M059J (cell line): ENCODE data around the gene TRAPPC2. TPM values are rescaled to one million over a fixed set of nuclear protein-coding genes. Genes with fewer than 3 reads are reported as not detected.

Experiments
- DNase-seq: peaks from one replicate; pipeline ENCODE4 v3.0.0-alpha.2; 2012; ENCODE audit warnings: low read depth
- total RNA-seq: library from RNA; depleted of rRNA; stranded (reverse); fragments of >200 nt; shearing (Covaris generic); gene quantifications from 2 replicates; pipeline ENCODE4 v1.2.3, GENCODE V29; 2014; rRNA removed

Gene TRAPPC2
- total RNA-seq, 1 experiment from 2014 or later: 21.9 TPM

DNA sequence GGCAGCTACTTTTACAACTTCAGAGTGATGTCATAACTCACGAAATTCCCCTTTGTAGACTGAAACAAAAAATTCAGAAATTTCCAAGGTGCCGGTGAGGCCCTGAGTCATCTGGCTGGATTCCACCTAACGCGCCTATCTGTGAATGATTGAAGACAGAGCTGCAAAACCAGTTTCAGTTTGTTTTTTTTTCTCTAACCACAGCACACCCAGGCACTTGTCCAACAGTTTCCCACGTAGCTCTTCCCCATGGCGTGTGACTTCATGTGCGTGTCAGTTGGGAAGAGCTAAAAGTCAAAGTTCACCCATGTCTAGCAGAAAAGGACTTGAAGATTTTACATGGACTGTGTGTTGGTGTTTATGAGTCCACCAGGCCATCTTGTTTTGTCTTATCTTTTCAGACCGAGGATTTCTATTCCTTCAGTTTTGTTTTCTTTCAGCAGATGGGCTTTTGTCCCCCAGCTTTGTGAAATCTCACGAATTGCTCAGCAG lies 65.1 kb downstream of the TRAPPC2 start:
- DNase-seq: peak; percentile 98

DNA sequence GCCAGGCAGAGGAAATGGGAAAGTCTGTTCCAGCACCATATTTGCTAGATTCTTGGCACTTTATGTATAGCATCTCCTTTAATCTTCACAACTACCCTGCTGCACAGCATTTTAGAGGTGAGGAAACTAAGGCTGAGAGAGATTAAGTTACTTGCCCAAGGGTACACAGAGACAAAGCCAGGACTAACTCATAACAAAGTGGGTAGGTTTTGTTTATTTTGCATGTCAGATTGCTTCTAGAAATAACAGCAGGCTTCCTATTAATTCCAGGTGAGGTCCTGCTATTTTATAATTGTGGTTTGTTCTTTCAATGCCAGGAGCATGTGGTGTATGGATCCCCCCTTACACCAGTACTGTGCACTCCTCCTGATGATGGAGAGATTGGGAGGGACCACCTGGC lies 66.5 kb downstream of the TRAPPC2 start:
- peak; percentile 50 for DNase-seq

DNA sequence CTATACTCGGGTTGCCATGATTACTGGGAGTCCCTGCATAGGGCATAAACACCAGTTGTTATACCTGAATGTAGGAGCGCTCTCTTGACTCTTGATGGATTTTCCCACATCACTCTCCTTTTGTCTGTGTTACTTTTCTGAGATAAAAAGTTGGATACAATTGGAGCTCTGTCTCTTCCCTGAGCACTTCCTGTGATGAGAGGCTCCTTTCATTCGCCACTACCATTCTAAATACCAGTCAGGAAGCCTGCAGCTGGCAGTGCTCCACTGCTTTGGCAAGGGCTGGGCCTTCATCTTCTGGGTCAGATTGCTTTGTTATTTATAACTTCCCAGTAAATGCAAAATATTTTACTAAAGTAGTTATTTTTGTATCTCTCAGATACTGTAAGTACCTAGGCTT lies 67.6 kb downstream of the TRAPPC2 start:
- DNase-seq: no peak

DNA sequence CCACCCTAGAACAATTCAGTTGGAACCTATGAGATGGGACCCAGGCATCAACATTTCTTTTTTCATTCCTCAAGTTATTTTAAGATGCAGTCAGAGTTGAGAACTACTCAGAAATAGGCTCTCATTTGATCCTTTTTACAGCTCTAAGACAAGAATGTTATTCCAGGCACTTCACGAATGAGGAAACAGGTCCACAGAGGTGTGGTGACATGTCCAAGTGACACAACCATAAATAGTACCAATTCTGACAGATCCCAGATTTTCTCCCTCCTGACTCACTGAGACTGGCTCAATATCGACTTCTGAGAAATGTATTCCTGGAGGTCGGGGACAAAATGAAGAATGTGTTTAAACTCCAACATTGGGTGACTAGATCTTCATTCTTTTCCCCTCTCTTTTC lies 70.4 kb downstream of the TRAPPC2 start:
- no peak for DNase-seq

DNA sequence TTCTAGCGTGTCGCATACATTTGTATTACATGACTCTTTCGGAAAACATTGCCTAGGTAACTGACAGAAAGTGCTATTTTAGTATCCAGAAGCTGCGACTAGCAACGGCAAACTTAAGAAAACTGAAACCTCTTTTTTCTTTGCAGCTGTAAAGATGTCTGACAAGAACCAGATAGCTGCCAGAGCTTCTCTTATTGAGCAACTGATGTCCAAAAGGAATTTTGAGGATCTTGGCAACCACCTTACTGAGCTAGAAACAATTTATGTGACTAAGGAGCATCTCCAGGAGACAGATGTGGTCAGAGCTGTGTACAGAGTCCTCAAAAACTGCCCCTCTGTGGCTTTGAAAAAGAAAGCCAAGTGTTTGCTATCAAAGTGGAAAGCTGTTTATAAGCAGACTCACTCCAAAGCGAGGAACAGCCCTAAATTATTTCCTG lies 72.0 kb downstream of the TRAPPC2 start:
- DNase-seq: no peak

Other genes with a start within 250 kb of the TRAPPC2 start
- not detected in 2 replicates for gene EGFL6, start 165.0 kb downstream of the TRAPPC2 start, total RNA-seq
- 1.4 and 5.1 TPM in 2 replicates for gene TCEANC, start 81.5 kb downstream of the TRAPPC2 start, total RNA-seq
- gene RAB9A, start 45.5 kb downstream of the TRAPPC2 start, total RNA-seq: 37.4 and 38.9 TPM in 2 replicates
- 7.2 and 12.9 TPM in 2 replicates for gene OFD1, start 128 bp upstream of the TRAPPC2 start, total RNA-seq
- gene GPM6B, start 82.5 kb upstream of the TRAPPC2 start, total RNA-seq: 0.07 TPM in 1 of 2 replicates, not detected in the other